Stimulated activated CD8-positive, alpha-beta memory T cell treated with anti-CD3 and anti-CD28 coated beads, Interleukin-7, amount 100 ng/mL, for 1 hour (primary cell): ENCODE measurements around the gene CLEC4A.
A peak's percentile ranks its signal among the peaks of the same experiment; 100 is the strongest.
"Not testable (repeated sequence)": the region's sequence is repeated elsewhere in the genome, so short reads cannot be mapped to it uniquely, and the experiment has no call there.

ENCODE experiments used
- DNase-seq, 2 donors: peaks; one replicate each; pipeline ENCODE4 v3.0.0-alpha.2; 2020; ENCODE audit warnings: low read depth in 2 of 2

CLEC4A gene

DNA sequence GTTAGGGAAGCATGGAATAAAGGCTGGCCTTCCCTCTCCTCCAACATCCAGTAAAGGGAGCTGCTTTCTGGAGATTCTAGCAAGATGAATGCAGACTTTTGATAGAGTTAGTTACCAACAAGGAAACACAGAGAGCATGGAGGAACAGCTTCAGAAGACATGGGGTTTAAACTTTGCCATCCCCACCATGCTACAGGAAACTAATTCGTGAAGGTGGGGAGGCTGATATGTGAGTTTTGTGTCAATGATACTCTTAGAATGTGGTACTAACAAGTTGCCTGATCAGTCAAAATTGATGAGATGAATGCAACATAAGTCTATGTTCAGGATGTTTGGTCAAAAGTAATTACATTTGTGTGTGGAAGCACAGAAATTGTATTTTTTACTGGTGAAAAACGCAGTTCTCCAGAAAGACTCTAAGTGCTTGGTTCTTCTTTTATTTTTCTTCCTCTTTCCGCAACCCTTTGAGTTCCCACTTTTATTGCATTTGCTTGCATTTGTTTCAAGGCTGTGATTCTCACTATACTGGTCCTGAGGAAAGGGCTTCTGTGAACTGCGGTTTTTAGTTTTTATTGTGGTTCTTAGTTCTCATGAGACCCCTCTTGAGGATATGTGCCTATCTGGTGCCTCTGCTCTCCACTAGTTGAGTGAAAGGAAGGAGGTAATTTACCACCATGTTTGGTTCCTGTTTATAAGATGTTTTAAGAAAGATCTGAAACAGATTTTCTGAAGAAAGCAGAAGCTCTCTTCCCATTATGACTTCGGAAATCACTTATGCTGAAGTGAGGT is at the start of gene CLEC4A:
Gene CLEC4A, plus strand, starts transcription at position 494 of the 789 bp plus-strand sequence. Its CDS starts 262 bp downstream, at position 756.
- no peak for DNase-seq

DNA sequence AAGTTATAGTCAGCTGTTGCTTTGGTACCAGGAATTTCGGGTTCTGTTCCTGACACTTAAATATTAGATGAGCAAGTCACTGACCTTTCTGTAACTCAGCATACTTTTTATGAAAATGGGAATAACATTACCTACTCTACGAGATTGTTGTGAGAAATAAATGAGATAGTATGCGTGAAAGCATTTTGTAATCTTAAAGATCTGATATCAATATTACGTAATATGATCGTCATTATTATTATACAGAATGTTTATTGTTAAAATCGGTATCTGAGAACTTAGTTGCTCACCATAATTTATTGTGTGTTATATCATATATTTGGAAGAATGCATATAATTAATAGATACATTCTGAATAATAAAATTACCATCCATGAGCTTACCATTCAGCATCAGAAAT is 47.5 kb upstream of the CLEC4A start:
- DNase-seq, result no peak

DNA sequence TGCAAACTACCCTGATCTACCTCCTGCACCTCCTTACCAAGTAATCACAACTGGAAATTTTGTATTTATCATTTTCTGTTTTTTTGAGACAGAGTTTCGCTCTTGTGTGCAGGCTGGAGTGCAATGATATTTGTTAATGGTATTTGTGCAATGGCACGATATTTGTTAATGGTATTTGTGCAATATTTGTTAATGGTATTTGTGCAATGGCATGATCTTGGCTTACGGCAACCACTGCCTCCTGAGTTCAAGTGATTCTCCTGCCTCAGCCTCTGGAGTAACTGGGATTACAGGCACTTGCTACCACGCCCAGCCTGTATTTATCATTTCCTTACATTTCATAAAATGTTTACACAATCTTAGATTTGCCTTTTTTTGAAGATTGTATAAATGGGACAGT is 47.1 kb upstream of the CLEC4A start:
- DNase-seq, result no peak

DNA sequence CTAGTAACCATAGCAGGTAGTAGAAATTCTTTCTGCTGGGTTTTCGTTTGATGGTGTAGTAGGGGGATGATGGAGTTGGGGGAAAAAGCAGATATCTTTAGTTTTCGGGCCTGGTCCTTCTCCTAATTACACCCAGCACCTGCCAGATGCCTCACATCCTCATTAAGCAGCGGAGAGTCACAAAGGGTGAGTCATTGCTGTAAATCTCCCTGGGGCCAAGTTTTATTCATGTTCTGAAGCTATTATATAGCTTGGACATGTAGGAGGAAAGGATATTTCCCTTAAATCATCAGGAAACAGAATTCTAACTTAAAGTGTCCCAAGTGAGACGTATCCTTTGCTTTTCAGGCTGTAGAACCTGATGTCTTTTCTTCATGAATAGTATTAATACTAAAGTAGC is 46.2 kb upstream of the CLEC4A start:
- DNase-seq, result no peak

DNA sequence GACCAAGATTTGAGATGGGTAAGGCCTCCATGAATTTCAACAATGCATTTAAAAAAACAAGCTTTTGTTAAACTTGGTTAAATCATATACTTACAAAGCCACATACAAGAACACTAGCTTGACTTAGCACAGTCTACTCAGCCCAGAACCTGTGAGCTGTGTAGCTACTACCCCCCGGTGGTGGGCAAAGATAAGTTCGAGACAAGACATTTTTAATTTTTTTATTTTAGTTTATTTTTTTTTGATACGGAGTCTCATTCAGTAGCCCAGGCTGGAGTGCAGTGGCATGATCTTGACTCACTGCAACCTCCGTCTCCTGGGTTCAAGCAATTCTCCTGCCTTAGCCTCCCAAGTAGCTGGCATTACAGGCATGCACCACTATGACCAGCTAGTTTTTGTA is 45.0 kb upstream of the CLEC4A start:
- DNase-seq, result no peak

DNA sequence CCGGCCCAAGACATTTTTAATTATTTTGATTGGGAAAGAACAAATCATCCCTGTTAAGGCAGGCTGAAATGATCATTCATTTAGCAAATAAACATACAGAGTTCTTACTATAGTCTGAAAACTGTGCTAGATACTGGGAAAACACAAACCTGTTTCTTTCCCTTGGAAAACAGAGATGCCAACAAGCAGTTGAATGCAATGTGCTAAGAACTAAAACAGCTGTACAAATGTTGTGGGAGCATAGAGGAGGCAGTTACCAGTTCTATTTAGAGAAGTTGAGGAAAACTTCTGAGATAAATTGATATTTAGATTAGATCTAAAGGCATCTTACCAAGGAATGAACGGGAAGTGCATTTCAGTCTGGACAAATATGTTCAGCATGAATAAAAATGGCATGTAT is 44.5 kb upstream of the CLEC4A start:
- DNase-seq, result no peak

DNA sequence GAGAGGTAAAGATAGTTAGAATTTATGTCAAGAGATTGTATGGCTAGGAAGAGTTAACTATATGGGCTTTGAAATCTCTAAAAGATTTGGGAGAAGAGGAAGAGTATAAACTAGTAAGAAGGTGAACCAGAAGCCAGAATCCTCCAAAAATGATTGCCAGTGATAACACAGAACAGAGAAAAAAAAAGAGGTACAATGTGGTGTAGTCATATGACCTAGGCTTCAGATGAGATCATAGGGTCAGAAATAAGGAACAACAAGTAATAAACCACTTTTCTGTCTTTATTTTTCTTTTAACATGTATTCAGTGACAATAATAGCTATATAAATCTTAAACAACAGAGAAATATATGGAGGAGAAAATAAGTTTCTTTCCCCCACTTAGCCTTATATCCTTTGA is 43.3 kb upstream of the CLEC4A start:
- DNase-seq, result no peak

DNA sequence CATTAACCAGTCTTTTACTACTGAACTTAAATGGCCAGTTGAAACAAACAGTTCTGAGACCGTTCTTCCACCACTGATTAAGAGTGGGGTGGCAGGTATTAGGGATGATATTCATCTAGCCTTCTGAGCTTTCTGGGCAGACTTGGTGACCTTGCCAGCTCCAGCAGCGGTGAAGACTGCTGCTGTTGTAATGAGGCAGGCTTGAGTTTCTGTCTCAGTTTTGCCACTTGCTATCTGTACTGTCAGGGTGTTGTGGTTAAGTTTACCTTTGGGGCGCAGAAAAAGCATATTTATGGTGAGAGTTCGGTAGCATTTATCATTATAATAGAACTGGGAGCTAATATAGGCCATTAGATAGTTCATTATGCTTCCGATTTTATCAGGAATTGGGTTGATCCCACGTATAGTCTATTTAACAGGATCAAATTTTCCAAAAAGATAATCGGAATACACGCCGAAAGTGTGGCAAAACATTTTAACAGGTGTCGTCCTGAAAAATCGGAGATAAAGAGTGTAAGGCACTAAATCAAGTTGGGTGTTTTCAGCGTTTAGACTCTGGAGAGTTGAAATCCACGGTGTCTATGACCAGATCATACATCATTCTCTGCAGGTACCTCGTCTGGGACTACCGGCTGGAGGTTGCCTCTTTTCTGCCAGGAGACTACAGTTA is 42.0 kb upstream of the CLEC4A start:
- DNase-seq, result no peak

DNA sequence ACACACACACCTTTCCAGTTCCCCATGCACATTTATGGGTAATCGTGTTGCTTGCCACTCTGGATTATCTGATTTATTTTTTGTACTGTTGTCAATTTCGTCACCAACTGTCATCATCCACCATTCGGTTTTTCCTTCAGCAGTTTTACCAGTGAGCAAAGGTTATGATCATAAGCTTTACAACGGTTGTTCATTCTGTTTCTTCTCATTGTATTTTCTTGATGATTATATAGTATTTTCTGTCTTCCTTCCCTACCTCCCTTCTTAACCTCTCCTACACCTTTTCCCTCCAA is 40.7 kb upstream of the CLEC4A start:
- no peak for DNase-seq

DNA sequence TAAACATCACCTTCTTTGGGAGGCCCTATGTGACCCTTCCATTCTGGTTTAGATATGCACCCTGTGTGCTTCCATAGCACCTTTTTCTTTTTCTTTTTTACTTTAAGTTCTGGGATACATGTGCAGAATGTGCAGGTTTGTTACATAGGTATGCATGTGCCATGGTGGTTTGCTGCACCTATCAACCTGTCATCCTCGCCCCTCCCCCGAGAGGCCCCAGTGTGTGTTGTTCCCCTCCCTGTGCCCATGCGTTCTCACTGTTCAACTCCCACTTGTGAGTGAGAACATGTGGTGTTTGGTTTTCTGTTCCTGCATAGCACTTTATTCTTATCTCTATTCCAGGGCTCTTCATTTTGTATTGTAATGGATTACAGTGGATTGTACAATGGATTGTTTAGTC is 39.1 kb upstream of the CLEC4A start:
- DNase-seq, result not testable (repeated sequence)

DNA sequence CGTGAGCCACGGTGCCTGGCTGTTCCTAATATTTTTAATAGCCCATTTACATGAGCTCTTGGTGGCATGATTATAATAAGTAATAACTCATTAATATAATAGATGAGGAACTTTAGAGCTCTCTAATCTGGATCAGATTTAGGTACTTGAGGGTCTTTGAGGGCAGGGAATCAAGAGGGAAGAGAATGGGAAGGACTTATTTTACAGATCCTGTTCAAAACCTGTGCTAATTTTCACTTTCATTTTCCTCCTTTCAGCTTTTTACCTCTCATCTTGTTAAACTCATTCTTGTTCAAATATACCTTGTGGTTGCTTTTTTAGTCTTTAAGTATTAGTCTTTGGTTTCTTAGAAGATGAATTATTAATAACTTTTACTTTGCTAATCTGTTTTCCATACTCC is 35.8 kb upstream of the CLEC4A start:
- no peak for DNase-seq

DNA sequence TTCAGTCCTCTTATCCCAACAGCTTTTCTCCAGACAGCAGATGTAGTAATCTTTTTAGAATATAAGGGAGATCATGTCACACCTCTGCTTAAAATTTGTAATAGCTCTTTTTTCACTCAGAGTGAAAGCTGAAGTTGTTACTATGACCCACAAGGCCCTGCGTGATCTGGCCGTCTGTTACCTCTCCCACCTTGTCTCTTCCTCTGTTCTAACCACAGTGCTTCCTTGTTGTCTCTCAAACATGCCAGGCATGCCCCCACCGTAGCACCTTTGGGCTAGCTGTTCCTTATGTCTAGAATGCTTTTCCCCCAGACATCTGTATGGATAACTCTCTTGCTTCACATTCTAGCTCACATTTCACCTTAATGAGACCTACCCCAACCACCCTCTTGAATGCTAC is 34.8 kb upstream of the CLEC4A start:
- DNase-seq, result no peak

DNA sequence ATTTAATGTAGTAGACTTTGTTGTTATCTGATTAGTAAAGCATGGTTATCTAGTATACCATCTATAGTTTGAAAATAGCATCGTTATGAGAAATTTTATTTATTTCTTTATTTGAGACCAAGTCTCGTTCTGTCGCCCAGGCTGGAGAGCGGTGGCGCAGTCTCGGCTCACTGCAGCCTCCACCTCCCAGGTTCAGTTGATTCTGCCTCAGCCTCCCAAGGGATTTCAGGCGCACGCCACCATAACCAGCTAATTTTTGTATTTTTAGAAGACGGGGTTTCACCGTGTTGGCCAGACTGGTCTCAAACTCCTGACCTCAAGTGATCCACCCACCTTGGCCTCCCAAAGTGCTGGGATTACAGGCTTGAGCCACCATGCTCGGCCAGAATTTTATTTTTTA is 34.1 kb upstream of the CLEC4A start:
- DNase-seq, result not testable (repeated sequence)

DNA sequence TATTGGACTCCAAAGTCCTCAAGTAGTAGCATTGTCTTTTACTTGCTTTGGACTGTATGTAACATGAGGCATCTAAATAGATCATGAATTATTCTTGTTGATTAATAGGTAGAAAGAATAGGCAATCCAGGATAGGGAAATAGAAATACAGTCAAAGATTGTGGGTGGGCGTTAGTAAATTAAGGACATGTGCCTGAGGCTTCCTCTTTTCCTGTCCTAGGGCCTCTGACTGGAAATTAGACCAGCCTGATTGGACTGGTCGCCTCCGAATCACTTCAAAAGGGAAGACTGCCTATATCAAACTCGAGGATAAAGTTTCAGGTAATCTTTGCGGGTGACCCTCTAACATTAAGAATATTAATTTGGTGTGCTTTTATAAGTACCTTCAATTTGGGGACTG is 33.7 kb upstream of the CLEC4A start:
- DNase-seq, result no peak

DNA sequence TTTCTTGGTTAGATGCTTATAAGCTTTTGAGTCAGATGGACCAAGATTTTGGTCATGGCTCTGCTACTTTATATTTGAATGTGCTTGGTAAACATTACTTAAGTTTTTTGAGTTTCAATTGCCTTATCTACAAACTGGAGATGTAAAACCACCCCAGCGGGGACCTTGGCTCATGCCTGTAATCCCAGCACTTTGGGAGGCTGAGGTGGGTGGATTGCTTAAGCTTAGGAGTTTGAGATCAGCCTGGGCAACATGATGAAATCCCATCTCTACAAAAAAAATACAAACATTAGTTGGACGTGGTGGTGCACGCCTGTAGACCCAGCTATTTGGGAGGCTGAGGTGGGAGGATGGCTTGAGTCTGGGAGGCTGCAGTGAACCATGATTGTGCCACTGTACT is 30.1 kb upstream of the CLEC4A start:
- no peak for DNase-seq

DNA sequence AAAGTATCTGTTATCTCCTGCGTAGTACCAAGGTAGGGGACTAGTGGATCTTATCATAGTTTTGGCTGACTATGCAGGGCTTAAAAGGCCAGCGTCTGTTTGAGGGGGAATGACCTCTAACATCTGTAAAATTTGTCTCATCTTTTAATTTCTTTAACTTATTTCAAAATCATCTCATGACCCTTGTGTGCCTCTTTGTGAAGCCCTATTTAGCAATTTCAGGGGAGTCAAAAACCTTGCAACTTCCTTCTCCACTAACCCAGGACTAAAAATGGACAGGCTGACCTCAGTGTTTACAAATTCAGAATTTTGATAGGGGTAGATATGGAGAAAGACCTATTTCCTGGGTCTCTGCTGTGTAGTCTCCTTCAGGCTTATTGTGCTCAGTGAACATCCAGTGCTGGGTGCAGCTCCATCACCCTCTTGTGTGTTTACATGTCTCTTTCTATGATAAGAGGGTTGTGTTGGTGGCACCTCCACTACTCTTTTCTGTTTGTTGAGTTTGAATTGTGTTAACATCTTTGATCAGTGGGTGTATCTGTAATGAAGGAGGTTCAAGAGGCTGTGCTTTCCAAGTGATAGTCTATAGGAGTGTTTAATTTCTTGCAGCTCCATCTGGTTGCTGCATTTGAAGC is 27.0 kb upstream of the CLEC4A start:
- no peak for DNase-seq

DNA sequence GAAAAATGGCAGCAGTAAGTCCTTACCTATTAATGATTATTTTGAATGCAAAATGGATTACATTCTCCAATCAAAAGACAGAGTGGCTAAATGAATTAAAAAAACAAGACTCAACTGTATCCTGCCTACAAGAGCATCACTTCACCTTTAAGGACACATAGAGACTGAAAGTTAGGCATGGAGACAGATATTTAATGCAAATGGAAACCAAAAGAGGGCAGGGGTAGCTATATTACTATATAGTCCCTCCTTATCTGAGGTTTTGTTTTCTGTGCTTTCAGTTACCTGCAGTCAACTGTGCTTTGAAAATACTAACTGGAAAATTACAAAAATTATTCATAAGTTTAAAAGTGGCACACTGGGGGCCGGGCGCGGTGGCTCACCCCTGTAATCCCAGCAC is 24.2 kb upstream of the CLEC4A start:
- no peak for DNase-seq

DNA sequence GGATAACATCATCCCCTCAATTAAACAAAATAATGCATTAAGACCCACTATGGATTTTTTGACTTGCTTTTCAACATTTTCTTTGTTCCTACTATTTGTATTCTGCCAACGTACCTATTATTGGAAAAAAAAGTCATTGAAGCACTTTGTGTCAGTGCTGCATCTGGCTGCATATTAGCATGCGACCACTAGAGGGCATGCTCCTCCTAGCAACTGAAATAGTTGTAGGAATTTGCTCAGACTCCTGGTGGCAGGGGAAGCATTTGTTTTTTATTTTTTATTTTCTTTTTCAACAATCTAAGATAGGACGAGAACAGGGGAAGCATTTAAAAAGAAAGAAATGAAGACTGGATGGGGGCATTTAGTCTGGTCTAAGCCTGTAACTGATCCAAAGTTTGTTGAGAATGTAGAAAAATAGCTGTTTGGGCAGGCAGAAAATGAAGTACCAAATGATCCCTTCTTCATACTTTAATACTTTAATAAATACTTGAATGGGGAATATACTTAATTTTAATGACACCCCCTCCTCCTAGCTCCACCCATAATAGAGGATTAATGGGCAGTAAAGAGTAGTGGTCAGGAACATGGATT is 14.5 kb upstream of the CLEC4A start:
- peak; percentile 59 to 64 for DNase-seq

DNA sequence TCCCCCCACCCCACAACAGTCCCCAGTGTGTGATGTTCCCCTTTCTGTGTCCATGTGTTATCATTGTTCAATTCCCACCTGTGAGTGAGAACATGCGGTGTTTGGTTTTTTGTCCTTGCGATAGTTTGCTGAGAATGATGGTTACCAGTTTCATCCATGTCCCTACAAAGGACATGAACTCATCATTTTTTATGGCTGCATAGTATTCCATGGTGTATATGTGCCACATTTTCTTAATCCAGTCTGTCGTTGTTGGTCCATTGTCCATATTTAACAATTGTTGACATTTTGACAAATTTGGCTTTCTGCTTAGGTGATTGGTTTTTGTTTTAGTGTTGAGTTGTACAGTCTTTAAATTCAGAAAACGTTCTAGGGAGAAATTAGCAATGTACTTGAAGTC is 10.3 kb upstream of the CLEC4A start:
- not testable (repeated sequence) for DNase-seq

DNA sequence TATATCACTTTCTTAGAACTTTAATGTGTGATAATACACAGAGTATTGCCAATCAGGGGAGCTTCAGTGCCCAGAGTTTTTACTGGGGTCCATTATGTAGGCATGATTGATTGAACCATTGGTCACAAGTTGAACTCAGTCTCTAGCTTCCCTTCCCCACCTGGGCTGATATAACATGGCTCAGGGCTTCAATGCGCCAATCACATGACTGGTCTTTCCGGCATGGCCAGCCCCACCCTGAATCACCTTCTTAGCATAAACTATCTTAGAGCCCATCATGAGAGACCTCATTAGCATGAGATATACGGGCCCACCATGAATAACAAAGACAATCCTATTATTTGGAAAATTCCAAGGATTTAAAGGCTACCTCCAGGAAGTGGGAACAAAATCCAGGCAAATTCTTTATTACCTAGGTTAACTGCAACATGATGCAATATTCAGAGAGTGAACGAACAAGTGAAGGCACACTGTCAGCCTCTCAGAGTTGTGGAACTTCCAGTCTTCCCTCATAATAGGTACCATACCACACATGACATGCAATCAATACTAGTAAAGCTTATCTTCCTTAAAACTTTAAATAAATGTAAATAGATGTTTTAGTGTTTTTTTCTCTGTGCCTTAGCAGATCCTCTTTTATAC is 3.2 kb upstream of the CLEC4A start:
- DNase-seq, result no peak

DNA sequence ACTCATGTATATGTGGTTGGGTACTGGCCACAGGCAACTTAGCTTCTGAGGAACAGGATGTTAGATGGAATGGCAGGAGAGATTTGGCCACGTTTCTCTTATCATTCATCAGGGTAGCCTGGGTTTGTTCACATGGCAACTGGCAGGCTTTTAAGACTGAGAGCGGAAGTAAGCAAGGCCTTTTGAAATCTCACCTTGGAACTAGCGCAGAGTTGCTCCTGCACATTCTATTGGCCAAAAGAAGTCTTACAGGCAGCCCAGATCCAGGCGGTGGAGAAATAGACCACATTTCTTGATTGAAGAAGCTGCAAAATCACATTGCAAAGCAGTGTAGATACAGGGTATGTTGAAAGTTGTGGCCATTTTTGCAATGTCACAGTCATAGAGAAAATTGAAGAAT is 3.7 kb downstream of the CLEC4A start:
- DNase-seq, result no peak

DNA sequence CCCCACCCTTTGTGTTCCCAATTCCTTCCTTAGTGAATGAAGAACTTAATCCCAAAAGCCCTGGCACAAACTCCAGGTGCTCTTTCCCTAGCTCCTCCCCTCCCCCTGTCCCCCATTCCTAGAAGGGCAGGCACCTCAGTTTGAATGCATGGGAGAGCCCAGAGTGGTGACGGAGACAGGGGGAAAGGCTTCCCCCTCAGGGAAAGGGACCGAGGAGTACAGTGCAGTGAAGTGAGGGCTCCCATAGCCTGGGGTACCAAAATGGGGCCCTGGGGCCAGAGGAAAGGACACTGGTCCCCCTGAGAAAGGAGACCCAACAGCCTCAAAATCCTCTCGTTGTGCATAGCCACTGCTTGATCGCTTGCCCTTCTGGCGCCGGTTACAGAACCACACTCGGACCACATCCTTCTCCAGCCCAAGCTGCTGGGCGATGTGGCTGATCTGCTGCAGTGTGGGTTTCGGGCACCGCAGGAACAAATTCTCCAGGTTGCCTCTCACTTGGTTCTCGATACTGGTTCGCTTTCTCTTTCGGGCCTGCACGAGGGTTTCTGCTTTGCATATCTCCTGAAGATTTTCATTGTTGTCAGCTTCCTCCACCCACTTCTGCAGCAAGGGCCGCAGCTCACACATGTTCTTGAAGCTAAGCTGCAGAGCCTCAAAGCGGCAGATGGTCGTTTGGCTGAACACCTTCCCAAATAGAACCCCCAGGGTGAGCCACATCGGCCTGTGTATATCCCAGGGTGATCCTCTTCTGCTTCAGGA is 10.4 kb downstream of the CLEC4A start:
- DNase-seq, result not testable (repeated sequence)
